IMR-90 (cell line): ENCODE measurements around the gene PKHD1.

Experiments used
- CEBPB ChIP-seq: IDR thresholded peaks from 2 replicates; pipeline ENCODE4 v1.6.1; 2012; ENCODE audit warnings: low read depth, low read length, improper control_type of control experiment
- CTCF ChIP-seq: conservative IDR thresholded peaks from 2 replicates; pipeline ENCODE4 v1.5.1; 2012; ENCODE audit warnings: mild to moderate bottlenecking, low read depth, low read length, improper control_type of control experiment
- NFE2L2 ChIP-seq: fragments of 150-350 bp; IDR thresholded peaks from 2 replicates; pipeline ENCODE4 v1.6.1; 2016; ENCODE audit warnings: low read depth, mild to moderate bottlenecking, low read length
- POLR2A ChIP-seq: IDR thresholded peaks from 2 replicates; pipeline ENCODE4 v1.6.1; 2012; ENCODE audit warnings: mild to moderate bottlenecking, low read depth, low read length
- RCOR1 ChIP-seq: IDR thresholded peaks from 2 replicates; pipeline ENCODE4 v1.6.1; 2012; ENCODE audit warnings: mild to moderate bottlenecking, low read length, improper control_type of control experiment; ENCODE audit not compliant: insufficient replicate concordance
- SMC3 ChIP-seq: fragments of 150-350 bp; IDR thresholded peaks from 2 replicates; pipeline ENCODE4 v1.6.1; 2016; ENCODE audit warnings: low read depth, mild to moderate bottlenecking, antibody characterized with exemption, low read length, moderate library complexity

GRCh38 chr6:51678905-51679620 is 408.4 kb downstream of the PKHD1 start:
- TF ChIP-seq CTCF = no peak
- no peak for TF ChIP-seq NFE2L2
- no peak for TF ChIP-seq POLR2A
- no peak for TF ChIP-seq SMC3
- no peak for TF ChIP-seq CEBPB
- TF ChIP-seq RCOR1 = no peak
